Stomach (tissue), 9 donors: ENCODE results near the gene GRB2. TPM values are rescaled to one million over a fixed set of nuclear protein-coding genes. Genes with fewer than 3 reads are reported as not detected.

Experiments
- DNase-seq, 2 donors: peaks; one replicate each; pipeline versions ENCODE4 v3.0.0 to v3.0.0-alpha.2; 2013 to 2019
- H3K27ac ChIP-seq, 5 donors: fragments of 200-600 bp in 4 of 5; sonication (generic) in 4 of 5; one replicate each; pipeline ENCODE4 v1.5.1; 2013 to 2019; ENCODE audit warnings: mild to moderate bottlenecking in 1 of 5, moderate library complexity in 1 of 5
- H3K27me3 ChIP-seq, 3 donors: fragments of 200-600 bp; sonication (generic); one replicate each; pipeline ENCODE4 v1.5.1; 2017 to 2019; ENCODE audit warnings: mixed run types in 1 of 3
- H3K36me3 ChIP-seq, 4 donors: fragments of 200-600 bp; sonication (generic); 1 replicate in 3 of 4; 2 replicates in 1 of 4; pipeline ENCODE4 v1.5.1; 2016 to 2019
- H3K4me1 ChIP-seq, 4 donors: fragments of 200-600 bp; sonication (generic); one replicate each; pipeline ENCODE4 v1.5.1; 2016 to 2019
- H3K4me3 ChIP-seq, 4 donors: fragments of 200-600 bp; sonication (generic) in 3 of 4; one replicate each; pipeline ENCODE4 v1.5.1; 2016 to 2019; ENCODE audit warnings: mild to moderate bottlenecking in 1 of 4
- H3K9me3 ChIP-seq, 4 donors: fragments of 200-600 bp; sonication (generic); one replicate each; pipeline ENCODE4 v1.5.1; 2016 to 2019
- EP300 ChIP-seq: sonication (generic); formaldehyde crosslinking; IDR thresholded peaks from one replicate; pipeline ENCODE4 v1.6.1; 2017; ENCODE audit warnings: antibody characterized with exemption
- POLR2A ChIP-seq, 4 donors: fragments of 450-650 bp; IDR thresholded peaks; one replicate each; pipeline ENCODE4 v1.6.1; 2016; ENCODE audit warnings: antibody characterized with exemption in 4 of 4, control low read depth in 2 of 4, mild to moderate bottlenecking in 1 of 4, moderate library complexity in 1 of 4
- POLR2AphosphoS5 ChIP-seq, 3 donors: sonication (generic); formaldehyde crosslinking; IDR thresholded peaks; one replicate each; pipeline ENCODE4 v1.6.1; 2016; ENCODE audit warnings: antibody characterized with exemption in 3 of 3
- WGBS, 5 donors: extraction: QIAGEN DNeasy Blood & Tissue Kit in 3 of 5; methylation state at CpG; one replicate each; pipeline versions ENCODE4 v1.1.5 to v1.1.7; 2013 to 2018; 5-methylcytosine and 5-hydroxymethylcytosine counted together
- intact Hi-C: fragments of 100-400 bp; cut with DNase I; formaldehyde crosslinking; loops from one replicate; pipeline ENCODE4 v1.15.1; 2023; ENCODE audit warnings: low total_unique reads
- polyA plus RNA-seq, 3 donors: library from polyadenylated mRNA; stranded (reverse); fragments of 200-250 nt; gene quantifications; one replicate each; pipeline ENCODE4 v1.2.3, GENCODE V29; 2013
- total RNA-seq, 5 donors: library from RNA; depleted of rRNA; stranded (reverse); fragments of >200 nt; gene quantifications; one replicate each; pipeline versions ENCODE4 v1.1.0 to v1.2.3, GENCODE V29; 2014 to 2016
- TF ChIP-seq, protein P1 (sequence below), 7 experiments: fragments of 450-650 bp in 4 of 7; fragments of 200-600 bp in 3 of 7; sonication (generic) in 3 of 7; IDR thresholded peaks; one replicate each; pipeline ENCODE4 v1.5.1; 2016 to 2019; ENCODE audit warnings: antibody characterized with exemption in 7 of 7, control low read depth in 2 of 7, mild to moderate bottlenecking in 1 of 7
- donor health status: healthy with polysubstance abuse.
- donor health status: Bipolar disorder and iron deficiency.
- donor health status: healthy.

Gene GRB2
- total and polyA plus RNA-seq, 8 donors = 32.5 to 488 (median 96.6) TPM

DNA sequence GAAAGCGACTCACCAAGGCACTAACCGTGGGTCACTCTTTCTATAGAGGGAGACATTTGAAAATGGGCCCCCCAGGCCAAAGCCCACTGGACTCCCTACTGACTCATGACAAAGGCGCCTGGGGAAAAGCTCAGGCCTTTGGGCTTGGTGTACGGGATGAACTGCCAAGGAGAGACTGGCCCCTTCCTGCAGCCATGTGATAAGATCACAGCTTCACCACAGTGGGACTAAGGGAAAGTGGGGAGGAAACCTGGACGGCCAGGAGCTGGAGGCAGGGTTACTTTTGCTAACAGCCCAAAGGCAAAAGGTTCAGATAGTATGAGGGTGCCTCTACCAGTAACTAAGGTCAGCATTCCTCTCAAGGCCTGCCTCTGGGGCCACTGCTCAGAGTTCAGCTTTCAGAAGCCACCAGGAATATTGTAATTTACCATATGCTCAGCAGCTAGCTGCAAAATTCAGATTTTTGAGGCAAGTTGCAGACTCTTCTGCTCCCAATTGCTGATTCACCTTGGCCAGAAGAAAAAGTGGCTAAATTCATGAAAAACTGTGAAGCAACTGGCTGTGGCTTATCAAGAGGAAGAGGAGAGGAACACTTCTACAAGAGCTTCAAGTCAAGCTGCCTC lies 79.1 kb downstream of the GRB2 start:
- peak overlapping the region in 4 of 5 donors; percentile 37 to 55 (median 50) for H3K27ac ChIP-seq
- no peak for DNase-seq
- H3K4me3 ChIP-seq = no peak overlapping the region
- peaks cover 0 to 43% (median 25%) of the 10 kb centered on the region in 4 donors for H3K4me1 ChIP-seq
- H3K27me3 ChIP-seq = no peaks in the 10 kb centered on the region
- 46 to 73% (median 67%) methylated on average over 5 of the region's 5 CpGs for WGBS, 5 donors
- peaks cover 14 to 62% (median 44%) of the 10 kb centered on the region in 4 donors for H3K36me3 ChIP-seq
- intact Hi-C loops = no loop called here
- H3K9me3 ChIP-seq = no peaks in the 10 kb centered on the region
- TF ChIP-seq POLR2A (IDR thresholded peaks at IDR 0.05) (no peak), POLR2AphosphoS5 (IDR thresholded peaks at IDR 0.05) (no peak), EP300 (no peak)
- TF ChIP-seq, protein P1, sequence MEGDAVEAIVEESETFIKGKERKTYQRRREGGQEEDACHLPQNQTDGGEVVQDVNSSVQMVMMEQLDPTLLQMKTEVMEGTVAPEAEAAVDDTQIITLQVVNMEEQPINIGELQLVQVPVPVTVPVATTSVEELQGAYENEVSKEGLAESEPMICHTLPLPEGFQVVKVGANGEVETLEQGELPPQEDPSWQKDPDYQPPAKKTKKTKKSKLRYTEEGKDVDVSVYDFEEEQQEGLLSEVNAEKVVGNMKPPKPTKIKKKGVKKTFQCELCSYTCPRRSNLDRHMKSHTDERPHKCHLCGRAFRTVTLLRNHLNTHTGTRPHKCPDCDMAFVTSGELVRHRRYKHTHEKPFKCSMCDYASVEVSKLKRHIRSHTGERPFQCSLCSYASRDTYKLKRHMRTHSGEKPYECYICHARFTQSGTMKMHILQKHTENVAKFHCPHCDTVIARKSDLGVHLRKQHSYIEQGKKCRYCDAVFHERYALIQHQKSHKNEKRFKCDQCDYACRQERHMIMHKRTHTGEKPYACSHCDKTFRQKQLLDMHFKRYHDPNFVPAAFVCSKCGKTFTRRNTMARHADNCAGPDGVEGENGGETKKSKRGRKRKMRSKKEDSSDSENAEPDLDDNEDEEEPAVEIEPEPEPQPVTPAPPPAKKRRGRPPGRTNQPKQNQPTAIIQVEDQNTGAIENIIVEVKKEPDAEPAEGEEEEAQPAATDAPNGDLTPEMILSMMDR (IDR thresholded peaks at IDR 0.05) = no peak

DNA sequence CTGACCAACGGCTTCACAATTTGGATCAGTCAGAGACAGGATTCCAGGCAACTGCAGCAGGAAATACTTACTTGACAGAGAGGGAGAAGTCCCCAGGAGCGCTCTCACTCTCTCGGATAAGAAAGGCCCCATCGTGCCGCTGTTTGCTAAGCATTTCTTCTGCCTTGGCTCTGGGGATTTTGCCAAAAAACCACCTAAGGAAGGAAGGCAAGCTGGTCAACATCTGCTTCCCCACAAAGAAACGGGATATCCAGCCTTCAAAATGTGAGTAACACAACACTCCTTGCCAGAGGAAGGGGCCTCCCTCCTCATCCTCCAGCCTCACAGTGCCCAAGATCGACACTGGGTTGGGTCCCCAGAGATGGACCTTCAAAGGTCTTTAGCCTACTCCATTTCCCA lies 79.7 kb downstream of the GRB2 start:
- TF ChIP-seq, protein P1 (IDR thresholded peaks at IDR 0.05) = no peak
- no peak for TF ChIP-seq POLR2AphosphoS5 (IDR thresholded peaks at IDR 0.05)
- no peak for TF ChIP-seq EP300
- no peak for TF ChIP-seq POLR2A (IDR thresholded peaks at IDR 0.05)
- H3K4me3 ChIP-seq = no peak overlapping the region
- H3K27ac ChIP-seq = peak overlapping the region in 4 of 5 donors; percentile 37 to 55 (median 50)
- peaks cover 0 to 43% (median 25%) of the 10 kb centered on the region in 4 donors for H3K4me1 ChIP-seq
- H3K36me3 ChIP-seq = peaks cover 13 to 63% (median 44%) of the 10 kb centered on the region in 4 donors
- H3K27me3 ChIP-seq = no peaks in the 10 kb centered on the region
- peak in 1 of 2 donors; percentile 36 for DNase-seq
- intact Hi-C loops = no loop called here
- H3K9me3 ChIP-seq = no peaks in the 10 kb centered on the region
- 45 to 66% (median 51%) methylated on average over 7 of the region's 7 CpGs for WGBS, 5 donors

DNA sequence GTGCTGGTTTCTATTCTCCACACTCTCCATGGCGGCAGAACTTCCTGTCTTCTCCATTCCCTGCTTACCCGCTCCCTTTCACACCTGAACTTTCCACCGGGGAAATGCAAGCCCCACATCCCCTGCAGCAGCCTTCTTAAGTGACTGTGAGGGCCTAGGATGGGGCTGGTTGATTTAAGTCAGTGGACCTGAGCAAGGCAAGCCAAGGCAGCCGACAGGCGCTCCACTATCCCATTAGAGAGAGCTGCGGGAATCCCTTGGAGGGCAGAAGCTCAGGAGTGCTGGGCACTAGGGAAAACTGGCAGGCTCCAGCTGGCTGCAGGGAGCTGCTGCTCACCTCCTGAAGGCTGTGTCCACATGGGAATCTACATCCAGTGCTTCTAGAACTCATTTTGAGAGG lies 80.1 kb downstream of the GRB2 start:
- peak overlapping the region in 4 of 5 donors; percentile 37 to 55 (median 50) for H3K27ac ChIP-seq
- 81 to 88% (median 85%) methylated on average over 6 of the region's 6 CpGs for WGBS, 5 donors
- intact Hi-C loops = no loop called here

DNA sequence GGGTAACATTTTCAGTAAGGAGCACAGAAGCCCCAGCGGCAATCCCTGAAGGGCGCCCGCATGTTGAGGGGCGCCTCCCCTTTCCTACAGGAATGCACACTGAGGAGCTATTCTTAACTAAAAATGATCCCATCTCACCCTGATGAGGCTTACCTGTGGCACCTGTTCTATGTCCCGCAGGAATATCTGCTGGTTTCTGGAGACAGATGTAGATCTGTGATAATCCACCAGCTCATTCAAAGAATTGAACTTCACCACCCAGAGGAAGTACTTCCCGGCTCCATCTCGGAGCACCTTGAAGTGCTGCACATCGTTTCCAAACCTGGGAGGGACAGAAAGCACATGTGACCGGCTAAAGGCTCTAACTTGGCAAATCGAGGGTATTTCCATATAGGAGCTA lies 84.0 kb downstream of the GRB2 start:
- no peak for DNase-seq
- no peak overlapping the region for H3K4me3 ChIP-seq
- TF ChIP-seq EP300 = no peak
- TF ChIP-seq POLR2A (IDR thresholded peaks at IDR 0.05) = no peak
- TF ChIP-seq POLR2AphosphoS5 (IDR thresholded peaks at IDR 0.05) = no peak
- TF ChIP-seq, protein P1 (IDR thresholded peaks at IDR 0.05) = no peak
- H3K9me3 ChIP-seq = no peaks in the 10 kb centered on the region
- peaks cover 0 to 52% (median 43%) of the 10 kb centered on the region in 4 donors for H3K4me1 ChIP-seq
- 83 to 91% (median 88%) methylated on average over 9 to 10 of the region's 10 CpGs for WGBS, 5 donors
- no peaks in the 10 kb centered on the region for H3K27me3 ChIP-seq
- H3K27ac ChIP-seq = peak overlapping the region in 1 of 5 donors; percentile 70
- intact Hi-C loops = loop anchor here (5.0 kb wide), 1 partner anchor 91 kb away; no protein-coding TSS in a partner anchor
- H3K36me3 ChIP-seq = peaks cover 24 to 74% (median 60%) of the 10 kb centered on the region in 4 donors

More for the DNA sequence above, 80.1 kb downstream of the GRB2 start:
- no peak for TF ChIP-seq POLR2A (IDR thresholded peaks at IDR 0.05)
- TF ChIP-seq, protein P1 (IDR thresholded peaks at IDR 0.05) = no peak
- DNase-seq = no peak
- Histone ChIP-seq H3K4me1 (peaks cover 0 to 43% (median 25%) of the 10 kb centered on the region in 4 donors), H3K9me3 (no peaks in the 10 kb centered on the region), H3K36me3 (peaks cover 16 to 63% (median 44%) of the 10 kb centered on the region in 4 donors), H3K27me3 (no peaks in the 10 kb centered on the region), H3K4me3 (no peak overlapping the region)
